Measurements from ENCODE around the gene PTPRN2. TPM values are rescaled to one million over a fixed set of nuclear protein-coding genes. Genes with fewer than 3 reads are reported as not detected.

Gene PTPRN2
- polyA plus RNA-seq, 1 experiment = 0.31 TPM

- no peaks in the 10 kb centered on the region for H3K36me3 ChIP-seq (ENCODE audit: control insufficient read depth, insufficient read depth, low read length)
- POLR2A ChIA-PET = no interaction called here
- H3K27me3 ChIP-seq (ENCODE audit: control insufficient read depth, insufficient read depth, low read length) = no peaks in the 10 kb centered on the region
- CTCF ChIA-PET = interaction anchor here (1.2 kb wide), 1 partner anchor 42 kb away, joined by 5 read pairs; no protein-coding TSS in a partner anchor
- no peak for DNase-seq (ENCODE audit: low read depth)
- TF ChIP-seq CTCF (IDR thresholded peaks at IDR 0.05; ENCODE audit: insufficient read depth, low read depth, low read length) = no peak
- no peak overlapping the region for H3K4me3 ChIP-seq (ENCODE audit: low read depth, low read length)
Observed at GRCh38 chr7:157545681-157546060, 1042.0 kb downstream of the PTPRN2 start.

GRCh38 chr7:157544980-157545680, 1042.5 kb downstream of the PTPRN2 start:
- H3K4me3 ChIP-seq (ENCODE audit: low read depth, low read length) = no peak overlapping the region
- CTCF ChIA-PET = interaction anchor here (1.2 kb wide), 1 partner anchor 42 kb away, joined by 5 read pairs; no protein-coding TSS in a partner anchor
- no peaks in the 10 kb centered on the region for H3K36me3 ChIP-seq (ENCODE audit: control insufficient read depth, insufficient read depth, low read length)
- no peak for DNase-seq (ENCODE audit: low read depth)
- POLR2A ChIA-PET = no interaction called here
- no peak for TF ChIP-seq CTCF (IDR thresholded peaks at IDR 0.05; ENCODE audit: insufficient read depth, low read depth, low read length)
- no peaks in the 10 kb centered on the region for H3K27me3 ChIP-seq (ENCODE audit: control insufficient read depth, insufficient read depth, low read length)

DNA sequence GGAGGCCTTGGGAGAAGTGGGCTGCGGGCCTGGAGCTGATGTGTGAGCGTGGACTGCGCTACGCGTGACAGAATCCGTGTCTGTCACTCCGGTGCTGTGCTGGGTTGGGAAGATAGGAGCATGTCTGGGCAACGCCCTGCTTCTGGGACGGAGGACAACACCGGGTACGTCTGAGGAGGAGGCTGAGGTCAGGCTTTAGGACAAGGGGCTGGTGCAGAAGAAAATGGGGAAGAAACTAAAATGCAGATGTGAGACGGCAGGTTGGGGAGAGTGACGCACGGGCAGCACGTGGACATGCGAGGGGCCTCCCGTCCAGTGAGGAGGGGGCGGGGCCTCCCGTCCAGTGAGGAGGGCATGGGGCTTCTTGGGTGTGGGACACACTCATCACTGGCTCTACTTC, 1043.4 kb downstream of the PTPRN2 start:
- DNase-seq (ENCODE audit: low read depth) = no peak
- Histone ChIP-seq H3K27me3 (ENCODE audit: control insufficient read depth, insufficient read depth, low read length) (no peaks in the 10 kb centered on the region), H3K36me3 (ENCODE audit: control insufficient read depth, insufficient read depth, low read length) (no peaks in the 10 kb centered on the region), H3K4me3 (ENCODE audit: low read depth, low read length) (no peak overlapping the region)
- ChIA-PET CTCF (no interaction called here), POLR2A (no interaction called here)
- TF ChIP-seq CTCF (IDR thresholded peaks at IDR 0.05; ENCODE audit: insufficient read depth, low read depth, low read length) = no peak

GRCh38 chr7:157543791-157544190, 1043.8 kb downstream of the PTPRN2 start:
- no peaks in the 10 kb centered on the region for H3K36me3 ChIP-seq (ENCODE audit: control insufficient read depth, insufficient read depth, low read length)
- no peak for DNase-seq (ENCODE audit: low read depth)
- no peaks in the 10 kb centered on the region for H3K27me3 ChIP-seq (ENCODE audit: control insufficient read depth, insufficient read depth, low read length)
- H3K4me3 ChIP-seq (ENCODE audit: low read depth, low read length) = no peak overlapping the region
- CTCF ChIA-PET = no interaction called here
- TF ChIP-seq CTCF (IDR thresholded peaks at IDR 0.05; ENCODE audit: insufficient read depth, low read depth, low read length) = no peak
- POLR2A ChIA-PET = no interaction called here

GRCh38 chr7:157543276-157543675, 1044.3 kb downstream of the PTPRN2 start:
- Histone ChIP-seq H3K27me3 (ENCODE audit: control insufficient read depth, insufficient read depth, low read length) (no peaks in the 10 kb centered on the region), H3K4me3 (ENCODE audit: low read depth, low read length) (no peak overlapping the region), H3K36me3 (ENCODE audit: control insufficient read depth, insufficient read depth, low read length) (no peaks in the 10 kb centered on the region)
- TF ChIP-seq CTCF (IDR thresholded peaks at IDR 0.05; ENCODE audit: insufficient read depth, low read depth, low read length) = no peak
- CTCF ChIA-PET = no interaction called here
- POLR2A ChIA-PET = no interaction called here
- DNase-seq (ENCODE audit: low read depth) = no peak

All from BJ (cell line).